Kidney epithelial cell (primary cell): Measurements from ENCODE around the gene MPL. TPM values are rescaled to one million over a fixed set of nuclear protein-coding genes. Genes with fewer than 3 reads are reported as not detected.

Experiments
- DNase-seq: peaks from one replicate; pipeline ENCODE4 v3.0.0-alpha.2; 2010; ENCODE audit warnings: low read depth
- H3K27me3 ChIP-seq: 2 replicates; pipeline ENCODE4 v1.6.0; 2011; ENCODE audit warnings: low read length; ENCODE audit not compliant: control insufficient read depth, insufficient read depth
- H3K36me3 ChIP-seq: 2 replicates; pipeline ENCODE4 v1.5.1; 2011; ENCODE audit warnings: low read length; ENCODE audit not compliant: control insufficient read depth, insufficient read depth
- H3K4me3 ChIP-seq: 2 replicates; pipeline ENCODE4 v1.5.1; 2011; ENCODE audit warnings: low read depth, mild to moderate bottlenecking, control low read depth, low read length
- CTCF ChIP-seq: IDR thresholded peaks from 2 replicates; pipeline ENCODE4 v1.5.1; 2011; ENCODE audit warnings: mild to moderate bottlenecking, moderate library complexity, low read length, control low read depth, inconsistent platforms; ENCODE audit not compliant: insufficient read depth, poor library complexity, severe bottlenecking
- total RNA-seq: library from RNA; depleted of rRNA; stranded (reverse); fragments of >200 nt; gene quantifications from 2 replicates; pipeline ENCODE4 v1.2.3, GENCODE V29; 2015

The MPL gene
- total RNA-seq, 1 donor from 2014 or later = not detected

GRCh38 chr1:43317817-43318471 lies 19.7 kb upstream of the MPL start:
- no peak for DNase-seq
- H3K27me3 ChIP-seq = peaks cover 2% of the 10 kb centered on the region
- no peak overlapping the region for H3K4me3 ChIP-seq
- no peak for TF ChIP-seq CTCF
- H3K36me3 ChIP-seq = no peaks in the 10 kb centered on the region

DNA sequence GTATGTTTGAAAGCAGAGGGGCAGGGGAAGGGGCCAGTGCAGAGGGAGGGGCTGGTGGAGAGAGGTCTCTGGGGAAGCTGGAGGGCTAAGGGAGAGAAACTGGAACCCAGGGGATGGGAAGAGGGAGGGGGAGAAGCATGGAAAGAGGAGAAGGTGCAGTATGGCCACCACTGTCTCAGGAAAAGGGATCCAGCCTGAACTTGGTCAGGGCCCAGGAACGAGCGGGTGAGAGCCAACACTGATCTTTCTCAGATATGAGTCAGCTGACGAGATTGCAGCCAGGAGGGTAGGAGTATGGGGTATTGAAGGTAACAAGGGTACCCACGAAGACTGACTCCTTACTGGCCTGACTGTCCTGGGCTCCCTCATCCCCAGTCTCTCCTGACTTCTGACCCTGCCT lies 18.8 kb upstream of the MPL start:
- no peaks in the 10 kb centered on the region for H3K36me3 ChIP-seq
- TF ChIP-seq CTCF = no peak
- H3K4me3 ChIP-seq = no peak overlapping the region
- H3K27me3 ChIP-seq = peaks cover 2% of the 10 kb centered on the region
- DNase-seq = no peak

GRCh38 chr1:43319288-43319687 lies 18.3 kb upstream of the MPL start:
- Histone ChIP-seq H3K4me3 (no peak overlapping the region), H3K27me3 (peaks cover 2% of the 10 kb centered on the region), H3K36me3 (no peaks in the 10 kb centered on the region)
- DNase-seq = no peak
- no peak for TF ChIP-seq CTCF

DNA sequence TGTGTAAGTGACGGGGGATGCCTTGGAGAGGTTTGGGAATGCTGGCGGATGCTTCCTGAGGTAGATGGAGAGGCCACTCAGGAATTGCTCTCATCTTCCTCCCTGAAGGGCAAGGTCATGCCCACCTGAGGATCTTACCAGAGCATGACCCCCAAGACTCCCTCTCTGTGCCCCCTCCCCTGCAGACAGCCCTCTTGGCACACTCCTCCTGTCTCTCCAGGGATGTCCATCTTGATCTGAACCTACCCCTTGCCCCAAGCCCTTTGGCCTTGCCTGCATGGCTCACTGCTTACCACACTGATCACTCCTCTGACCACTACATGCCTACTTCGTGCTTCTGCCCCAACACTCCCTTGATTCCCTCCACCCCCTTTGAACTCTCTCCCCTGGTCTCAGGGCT lies 17.9 kb upstream of the MPL start:
- H3K36me3 ChIP-seq = no peaks in the 10 kb centered on the region
- H3K4me3 ChIP-seq = no peak overlapping the region
- DNase-seq = no peak
- TF ChIP-seq CTCF = no peak
- peaks cover 2% of the 10 kb centered on the region for H3K27me3 ChIP-seq

DNA sequence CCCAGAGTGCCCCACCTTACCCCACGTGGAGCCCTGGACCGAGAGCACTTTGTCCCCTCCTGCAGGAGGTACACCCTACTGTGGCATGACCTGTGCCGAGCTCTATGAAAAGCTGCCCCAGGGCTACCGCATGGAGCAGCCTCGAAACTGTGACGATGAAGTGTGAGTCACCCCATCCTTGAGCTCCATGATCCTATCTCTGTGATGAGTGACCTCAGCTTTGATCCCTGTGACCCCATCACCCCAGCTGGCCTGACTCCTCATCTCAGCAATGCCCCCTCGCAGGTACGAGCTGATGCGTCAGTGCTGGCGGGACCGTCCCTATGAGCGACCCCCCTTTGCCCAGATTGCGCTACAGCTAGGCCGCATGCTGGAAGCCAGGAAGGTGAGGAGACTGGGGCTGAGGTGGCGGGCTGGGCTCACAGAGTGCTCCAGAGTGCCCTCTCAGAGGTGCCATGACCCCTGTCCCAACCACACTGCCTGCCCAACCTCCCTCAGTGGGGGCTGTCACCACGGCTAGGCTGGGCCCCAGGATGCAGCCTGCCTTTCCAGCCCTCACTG lies 16.2 kb upstream of the MPL start:
- no peak overlapping the region for H3K4me3 ChIP-seq
- no peaks in the 10 kb centered on the region for H3K36me3 ChIP-seq
- H3K27me3 ChIP-seq = peaks cover 2% of the 10 kb centered on the region
- TF ChIP-seq CTCF = no peak
- no peak for DNase-seq

DNA sequence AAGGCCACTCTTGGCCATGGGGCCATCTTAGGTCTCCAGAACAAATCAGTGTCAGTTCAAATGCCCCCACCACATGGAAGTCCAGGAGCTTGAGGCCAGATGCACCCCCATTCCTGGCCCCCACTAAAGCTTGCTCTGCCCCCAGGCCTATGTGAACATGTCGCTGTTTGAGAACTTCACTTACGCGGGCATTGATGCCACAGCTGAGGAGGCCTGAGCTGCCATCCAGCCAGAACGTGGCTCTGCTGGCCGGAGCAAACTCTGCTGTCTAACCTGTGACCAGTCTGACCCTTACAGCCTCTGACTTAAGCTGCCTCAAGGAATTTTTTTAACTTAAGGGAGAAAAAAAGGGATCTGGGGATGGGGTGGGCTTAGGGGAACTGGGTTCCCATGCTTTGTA lies 15.1 kb upstream of the MPL start:
- no peaks in the 10 kb centered on the region for H3K36me3 ChIP-seq
- no peaks in the 10 kb centered on the region for H3K27me3 ChIP-seq
- DNase-seq = no peak
- no peak for TF ChIP-seq CTCF
- H3K4me3 ChIP-seq = no peak overlapping the region
